Measurements from ENCODE around the gene VAC14. TPM values are rescaled to one million over a fixed set of nuclear protein-coding genes. Genes with fewer than 3 reads are reported as not detected.
A peak's percentile ranks its signal among the peaks of the same experiment; 100 is the strongest.

Gene VAC14
- total RNA-seq, 2 donors from 2014 or later: 26.5 to 27.7 TPM

DNA sequence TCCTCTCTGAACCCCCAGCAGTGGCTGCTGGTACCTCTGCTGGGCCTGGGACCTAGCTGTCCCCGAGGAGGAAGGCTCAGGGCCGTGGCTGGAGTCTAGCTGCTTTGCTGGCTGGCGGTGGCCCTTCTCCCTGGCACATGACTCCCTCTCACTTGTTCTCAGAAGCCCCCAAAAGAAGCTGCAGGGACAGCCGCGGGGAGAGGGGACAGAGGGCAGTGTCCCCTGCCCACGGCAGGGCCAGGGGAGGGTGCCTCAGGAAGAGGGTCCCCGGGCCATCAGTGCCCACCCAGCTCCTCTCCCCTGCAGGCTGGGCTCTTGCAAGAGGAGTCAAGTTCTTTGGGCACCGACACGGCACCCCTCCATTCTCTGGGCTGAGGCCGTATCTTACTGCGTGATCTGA, 46.6 kb downstream of the VAC14 start:
- TF ChIP-seq, protein P1, sequence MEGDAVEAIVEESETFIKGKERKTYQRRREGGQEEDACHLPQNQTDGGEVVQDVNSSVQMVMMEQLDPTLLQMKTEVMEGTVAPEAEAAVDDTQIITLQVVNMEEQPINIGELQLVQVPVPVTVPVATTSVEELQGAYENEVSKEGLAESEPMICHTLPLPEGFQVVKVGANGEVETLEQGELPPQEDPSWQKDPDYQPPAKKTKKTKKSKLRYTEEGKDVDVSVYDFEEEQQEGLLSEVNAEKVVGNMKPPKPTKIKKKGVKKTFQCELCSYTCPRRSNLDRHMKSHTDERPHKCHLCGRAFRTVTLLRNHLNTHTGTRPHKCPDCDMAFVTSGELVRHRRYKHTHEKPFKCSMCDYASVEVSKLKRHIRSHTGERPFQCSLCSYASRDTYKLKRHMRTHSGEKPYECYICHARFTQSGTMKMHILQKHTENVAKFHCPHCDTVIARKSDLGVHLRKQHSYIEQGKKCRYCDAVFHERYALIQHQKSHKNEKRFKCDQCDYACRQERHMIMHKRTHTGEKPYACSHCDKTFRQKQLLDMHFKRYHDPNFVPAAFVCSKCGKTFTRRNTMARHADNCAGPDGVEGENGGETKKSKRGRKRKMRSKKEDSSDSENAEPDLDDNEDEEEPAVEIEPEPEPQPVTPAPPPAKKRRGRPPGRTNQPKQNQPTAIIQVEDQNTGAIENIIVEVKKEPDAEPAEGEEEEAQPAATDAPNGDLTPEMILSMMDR (IDR thresholded peaks at IDR 0.05): no peak
- TF ChIP-seq POLR2A (IDR thresholded peaks at IDR 0.05): no peak
- DNase-seq (no peak), ATAC-seq (no peak)
- Histone ChIP-seq H3K27me3 (no peaks in the 10 kb centered on the region), H3K27ac (no peak overlapping the region), H3K4me3 (no peak overlapping the region), H3K36me3 (replicated peaks in 1 of 2; ENCODE audit: insufficient read depth in 1 of 2, low read depth in 2 of 2) (no peaks in the 10 kb centered on the region), H3K4me1 (peaks cover 15% of the 10 kb centered on the region), H3K9me3 (no peaks in the 10 kb centered on the region)
- intact Hi-C loops (cut with DNase I): no loop called here
- 89 to 95% methylated on average over 7 to 11 of the region's 11 CpGs for WGBS, 2 donors

GRCh38 chr16:70753694-70754325, 47.1 kb downstream of the VAC14 start:
- H3K27me3 ChIP-seq: no peaks in the 10 kb centered on the region
- 94 to 98% methylated on average over 7 to 8 of the region's 8 CpGs for WGBS, 2 donors
- no peak for ATAC-seq
- no peak for DNase-seq
- H3K9me3 ChIP-seq: no peaks in the 10 kb centered on the region
- H3K27ac ChIP-seq: no peak overlapping the region
- H3K4me3 ChIP-seq: no peak overlapping the region
- no peak for TF ChIP-seq POLR2A (IDR thresholded peaks at IDR 0.05)
- TF ChIP-seq, protein P1 (IDR thresholded peaks at IDR 0.05): no peak
- H3K4me1 ChIP-seq: peaks cover 20% of the 10 kb centered on the region
- no peaks in the 10 kb centered on the region for H3K36me3 ChIP-seq (replicated peaks in 1 of 2; ENCODE audit: insufficient read depth in 1 of 2, low read depth in 2 of 2)
- intact Hi-C loops (cut with DNase I): no loop called here

- TF ChIP-seq POLR2A (IDR thresholded peaks at IDR 0.05): no peak
- TF ChIP-seq, protein P1 (IDR thresholded peaks at IDR 0.05): no peak
- no peaks in the 10 kb centered on the region for H3K27me3 ChIP-seq
- no peak overlapping the region for H3K27ac ChIP-seq
- H3K4me1 ChIP-seq: peaks cover 26% of the 10 kb centered on the region
- ATAC-seq (no peak), DNase-seq (no peak)
- H3K4me3 ChIP-seq: no peak overlapping the region
- WGBS, 2 donors: 72 to 88% methylated on average over 5 to 6 of the region's 6 CpGs
- no peaks in the 10 kb centered on the region for H3K36me3 ChIP-seq (replicated peaks in 1 of 2; ENCODE audit: insufficient read depth in 1 of 2, low read depth in 2 of 2)
- no peaks in the 10 kb centered on the region for H3K9me3 ChIP-seq
- intact Hi-C loops (cut with DNase I): no loop called here
Observed at GRCh38 chr16:70753228-70753627, 47.7 kb downstream of the VAC14 start.

GRCh38 chr16:70752426-70752825, 48.5 kb downstream of the VAC14 start:
- intact Hi-C loops (cut with DNase I): no loop called here
- H3K4me3 ChIP-seq: no peak overlapping the region
- WGBS, 2 donors: 78 to 96% methylated on average over 10 of the region's 10 CpGs
- H3K4me1 ChIP-seq: peaks cover 34% of the 10 kb centered on the region
- ATAC-seq: no peak
- no peak for DNase-seq
- TF ChIP-seq POLR2A (IDR thresholded peaks at IDR 0.05): no peak
- TF ChIP-seq, protein P1 (IDR thresholded peaks at IDR 0.05): no peak
- H3K36me3 ChIP-seq (replicated peaks in 1 of 2; ENCODE audit: insufficient read depth in 1 of 2, low read depth in 2 of 2): no peaks in the 10 kb centered on the region
- no peaks in the 10 kb centered on the region for H3K9me3 ChIP-seq
- no peak overlapping the region for H3K27ac ChIP-seq
- no peaks in the 10 kb centered on the region for H3K27me3 ChIP-seq

- H3K4me1 ChIP-seq: peaks cover 43% of the 10 kb centered on the region
- intact Hi-C loops (cut with DNase I): no loop called here
- WGBS, 2 donors: 66 to 68% methylated on average over 6 to 7 of the region's 7 CpGs
- H3K9me3 ChIP-seq: no peaks in the 10 kb centered on the region
- DNase-seq (no peak), ATAC-seq (no peak)
- H3K4me3 ChIP-seq: no peak overlapping the region
- peak overlapping the region in 2 of 4 donors; percentile 7 to 25 for H3K27ac ChIP-seq
- no peaks in the 10 kb centered on the region for H3K27me3 ChIP-seq
- H3K36me3 ChIP-seq (replicated peaks in 1 of 2; ENCODE audit: insufficient read depth in 1 of 2, low read depth in 2 of 2): no peaks in the 10 kb centered on the region
- TF ChIP-seq POLR2A (IDR thresholded peaks at IDR 0.05): no peak
Observed at GRCh38 chr16:70751593-70751992, 49.4 kb downstream of the VAC14 start.
